HepG2 (cell line): ENCODE data around the gene TET2. TPM values are rescaled to one million over a fixed set of nuclear protein-coding genes. Genes with fewer than 3 reads are reported as not detected.
A peak's percentile ranks its signal among the peaks of the same experiment; 100 is the strongest.

Experiments
- GFI1 ChIP-seq: sonication (generic); formaldehyde crosslinking; IDR thresholded peaks from 2 replicates; pipeline ENCODE4 v1.5.0; 2020; ENCODE audit warnings: missing genetic modification reagents, mild to moderate bottlenecking, borderline replicate concordance
- HMGA1 ChIP-seq: sonication (generic); formaldehyde crosslinking; conservative IDR thresholded peaks from 2 replicates; pipeline ENCODE4 v1.4.0; 2020; ENCODE audit warnings: missing genetic modification reagents
- MXD1 ChIP-seq: sonication (generic); formaldehyde crosslinking; IDR thresholded peaks from 2 replicates; pipeline ENCODE4 v1.4.0; 2020; ENCODE audit warnings: mild to moderate bottlenecking, missing genetic modification reagents
- RARG ChIP-seq: sonication (generic); formaldehyde crosslinking; IDR thresholded peaks from 2 replicates; pipeline ENCODE4 v1.4.0; 2020; ENCODE audit warnings: low read depth, mild to moderate bottlenecking, missing genetic modification reagents
- RBAK ChIP-seq: sonication (generic); formaldehyde crosslinking; IDR thresholded peaks from 2 replicates; pipeline ENCODE4 v1.5.1; 2020; ENCODE audit warnings: mild to moderate bottlenecking, missing genetic modification reagents
- SP140L ChIP-seq: sonication (generic); formaldehyde crosslinking; IDR thresholded peaks from 2 replicates; pipeline ENCODE4 v1.4.0; 2020; ENCODE audit warnings: missing genetic modification reagents, borderline replicate concordance
- SRY ChIP-seq: sonication (generic); formaldehyde crosslinking; IDR thresholded peaks from 2 replicates; pipeline ENCODE4 v1.8.0; 2022; ENCODE audit warnings: mild to moderate bottlenecking, missing genetic modification reagents
- SYNCRIP ChIP-seq: fragments of 200-400 bp; formaldehyde crosslinking; IDR thresholded peaks from 2 replicates; pipeline ENCODE4 v1.6.1; 2018; ENCODE audit warnings: mild to moderate bottlenecking, low read depth, low read length; ENCODE audit not compliant: insufficient read depth
- TBX2 ChIP-seq: sonication (generic); formaldehyde crosslinking; IDR thresholded peaks from 2 replicates; pipeline ENCODE4 v1.5.0; 2020; ENCODE audit warnings: missing genetic modification reagents, mild to moderate bottlenecking, borderline replicate concordance
- ZNF496 ChIP-seq: sonication (generic); formaldehyde crosslinking; IDR thresholded peaks from 2 replicates; pipeline ENCODE4 v1.8.1; 2023; ENCODE audit warnings: mild to moderate bottlenecking, moderate library complexity, missing genetic modification reagents; ENCODE audit not compliant: insufficient replicate concordance
- ZNF746 ChIP-seq: sonication (generic); formaldehyde crosslinking; IDR thresholded peaks from 2 replicates; pipeline ENCODE4 v1.8.0; 2022; ENCODE audit warnings: mild to moderate bottlenecking, missing genetic modification reagents
- ZSCAN12 ChIP-seq: sonication (generic); formaldehyde crosslinking; IDR thresholded peaks from 2 replicates; pipeline ENCODE4 v1.9.0; 2021; ENCODE audit warnings: mild to moderate bottlenecking, missing genetic modification reagents
- polyA plus RNA-seq, 8 experiments: library from polyadenylated mRNA; depleted of rRNA in 3 of 8; stranded (reverse) in 7 of 8; unstranded in 1 of 8; fragments of >200 nt; fragmentation: Illumina TruSeq in 4 of 8; extraction: Trizol in 4 of 8; gene quantifications; 2 replicates each; pipeline versions ENCODE4 v1.2.1 to v1.2.3, GENCODE V29; 2011 to 2016; ENCODE audit warnings: low read depth in 4 of 8, missing spikeins in 1 of 8, mixed read lengths in 1 of 8; ENCODE audit not compliant: insufficient read depth in 1 of 8
- total RNA-seq, 5 experiments: library from RNA; depleted of rRNA; stranded (reverse); fragments of >200 nt; fragmentation: Illumina TruSeq; extraction: Trizol; gene quantifications; 2 replicates each; pipeline ENCODE4 v1.2.3, GENCODE V29; 2016; ENCODE audit warnings: low read depth in 1 of 5
- TF ChIP-seq, protein P1 (sequence below), 2 experiments: sonication (generic) in 1 of 2; formaldehyde crosslinking in 1 of 2; IDR thresholded peaks; 2 replicates each; pipeline versions ENCODE4 v1.6.1 to v1.9.0; 2014 to 2022; ENCODE audit warnings: antibody characterized with exemption in 1 of 2, borderline replicate concordance in 1 of 2, inconsistent platforms in 1 of 2, low read depth in 1 of 2, missing genetic modification reagents in 1 of 2
- TF ChIP-seq, protein P2 (sequence below): sonication (generic); formaldehyde crosslinking; IDR thresholded peaks from 2 replicates; pipeline ENCODE4 v1.4.0; 2020; ENCODE audit warnings: missing genetic modification reagents
- TF ChIP-seq, protein P3 (sequence below): sonication (generic); formaldehyde crosslinking; IDR thresholded peaks from 2 replicates; pipeline ENCODE4 v1.5.1; 2020; ENCODE audit warnings: missing genetic modification reagents, mild to moderate bottlenecking, borderline replicate concordance

TET2 gene
- total and polyA plus RNA-seq, 2 of the 13 experiments (the other 11 are each of a cell fraction or from before 2014, with no cell fraction given) = 4.7 to 4.8 TPM

GRCh38 chr4:105146276-105147015, at the start of gene TET2 (continued):
- TF ChIP-seq, protein P1, sequence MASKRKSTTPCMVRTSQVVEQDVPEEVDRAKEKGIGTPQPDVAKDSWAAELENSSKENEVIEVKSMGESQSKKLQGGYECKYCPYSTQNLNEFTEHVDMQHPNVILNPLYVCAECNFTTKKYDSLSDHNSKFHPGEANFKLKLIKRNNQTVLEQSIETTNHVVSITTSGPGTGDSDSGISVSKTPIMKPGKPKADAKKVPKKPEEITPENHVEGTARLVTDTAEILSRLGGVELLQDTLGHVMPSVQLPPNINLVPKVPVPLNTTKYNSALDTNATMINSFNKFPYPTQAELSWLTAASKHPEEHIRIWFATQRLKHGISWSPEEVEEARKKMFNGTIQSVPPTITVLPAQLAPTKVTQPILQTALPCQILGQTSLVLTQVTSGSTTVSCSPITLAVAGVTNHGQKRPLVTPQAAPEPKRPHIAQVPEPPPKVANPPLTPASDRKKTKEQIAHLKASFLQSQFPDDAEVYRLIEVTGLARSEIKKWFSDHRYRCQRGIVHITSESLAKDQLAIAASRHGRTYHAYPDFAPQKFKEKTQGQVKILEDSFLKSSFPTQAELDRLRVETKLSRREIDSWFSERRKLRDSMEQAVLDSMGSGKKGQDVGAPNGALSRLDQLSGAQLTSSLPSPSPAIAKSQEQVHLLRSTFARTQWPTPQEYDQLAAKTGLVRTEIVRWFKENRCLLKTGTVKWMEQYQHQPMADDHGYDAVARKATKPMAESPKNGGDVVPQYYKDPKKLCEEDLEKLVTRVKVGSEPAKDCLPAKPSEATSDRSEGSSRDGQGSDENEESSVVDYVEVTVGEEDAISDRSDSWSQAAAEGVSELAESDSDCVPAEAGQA (IDR thresholded peaks at IDR 0.05; ENCODE audit: low read depth) = no peak; the same call in 1 of the 2 replicates
- TF ChIP-seq, protein P1 (CRISPR knock-in tag; IDR thresholded peaks at IDR 0.05; ENCODE audit: borderline replicate concordance) = no peak
- TF ChIP-seq SP140L (CRISPR knock-in tag) (0 out of 2 replicates have a peak, but pooled peaks have one; percentile 20), ZNF496 (CRISPR knock-in tag) (no peak), RBAK (CRISPR knock-in tag) (no peak), MXD1 (CRISPR knock-in tag) (peak; percentile 20; the same call in 1 of the 2 replicates), ZSCAN12 (no peak; the same call in 1 of the 2 replicates), TBX2 (CRISPR knock-in tag) (peak; percentile 7; the same call in 1 of the 2 replicates), HMGA1 (no peak), SRY (CRISPR knock-in tag) (0 out of 2 replicates have a peak, but pooled peaks have one; percentile 22), SYNCRIP (no peak), GFI1 (peak; percentile 50; the same call in 1 of the 2 replicates), RARG (no peak), ZNF746 (CRISPR knock-in tag) (no peak)
- TF ChIP-seq, protein P2, sequence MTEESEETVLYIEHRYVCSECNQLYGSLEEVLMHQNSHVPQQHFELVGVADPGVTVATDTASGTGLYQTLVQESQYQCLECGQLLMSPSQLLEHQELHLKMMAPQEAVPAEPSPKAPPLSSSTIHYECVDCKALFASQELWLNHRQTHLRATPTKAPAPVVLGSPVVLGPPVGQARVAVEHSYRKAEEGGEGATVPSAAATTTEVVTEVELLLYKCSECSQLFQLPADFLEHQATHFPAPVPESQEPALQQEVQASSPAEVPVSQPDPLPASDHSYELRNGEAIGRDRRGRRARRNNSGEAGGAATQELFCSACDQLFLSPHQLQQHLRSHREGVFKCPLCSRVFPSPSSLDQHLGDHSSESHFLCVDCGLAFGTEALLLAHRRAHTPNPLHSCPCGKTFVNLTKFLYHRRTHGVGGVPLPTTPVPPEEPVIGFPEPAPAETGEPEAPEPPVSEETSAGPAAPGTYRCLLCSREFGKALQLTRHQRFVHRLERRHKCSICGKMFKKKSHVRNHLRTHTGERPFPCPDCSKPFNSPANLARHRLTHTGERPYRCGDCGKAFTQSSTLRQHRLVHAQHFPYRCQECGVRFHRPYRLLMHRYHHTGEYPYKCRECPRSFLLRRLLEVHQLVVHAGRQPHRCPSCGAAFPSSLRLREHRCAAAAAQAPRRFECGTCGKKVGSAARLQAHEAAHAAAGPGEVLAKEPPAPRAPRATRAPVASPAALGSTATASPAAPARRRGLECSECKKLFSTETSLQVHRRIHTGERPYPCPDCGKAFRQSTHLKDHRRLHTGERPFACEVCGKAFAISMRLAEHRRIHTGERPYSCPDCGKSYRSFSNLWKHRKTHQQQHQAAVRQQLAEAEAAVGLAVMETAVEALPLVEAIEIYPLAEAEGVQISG (CRISPR knock-in tag) = no peak; the same call in 1 of the 2 replicates
- TF ChIP-seq, protein P3, sequence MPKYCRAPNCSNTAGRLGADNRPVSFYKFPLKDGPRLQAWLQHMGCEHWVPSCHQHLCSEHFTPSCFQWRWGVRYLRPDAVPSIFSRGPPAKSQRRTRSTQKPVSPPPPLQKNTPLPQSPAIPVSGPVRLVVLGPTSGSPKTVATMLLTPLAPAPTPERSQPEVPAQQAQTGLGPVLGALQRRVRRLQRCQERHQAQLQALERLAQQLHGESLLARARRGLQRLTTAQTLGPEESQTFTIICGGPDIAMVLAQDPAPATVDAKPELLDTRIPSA = no peak
